ENCODE data around the gene MKLN1.
"Not testable (repeated sequence)": the region's sequence is repeated elsewhere in the genome, so short reads cannot be mapped to it uniquely, and the experiment has no call there.

MKLN1 gene

GRCh38 chr7:131501930-131502685 is 174.4 kb downstream of the MKLN1 start:
- no peak for DNase-seq (ENCODE audit: low read depth)

DNA sequence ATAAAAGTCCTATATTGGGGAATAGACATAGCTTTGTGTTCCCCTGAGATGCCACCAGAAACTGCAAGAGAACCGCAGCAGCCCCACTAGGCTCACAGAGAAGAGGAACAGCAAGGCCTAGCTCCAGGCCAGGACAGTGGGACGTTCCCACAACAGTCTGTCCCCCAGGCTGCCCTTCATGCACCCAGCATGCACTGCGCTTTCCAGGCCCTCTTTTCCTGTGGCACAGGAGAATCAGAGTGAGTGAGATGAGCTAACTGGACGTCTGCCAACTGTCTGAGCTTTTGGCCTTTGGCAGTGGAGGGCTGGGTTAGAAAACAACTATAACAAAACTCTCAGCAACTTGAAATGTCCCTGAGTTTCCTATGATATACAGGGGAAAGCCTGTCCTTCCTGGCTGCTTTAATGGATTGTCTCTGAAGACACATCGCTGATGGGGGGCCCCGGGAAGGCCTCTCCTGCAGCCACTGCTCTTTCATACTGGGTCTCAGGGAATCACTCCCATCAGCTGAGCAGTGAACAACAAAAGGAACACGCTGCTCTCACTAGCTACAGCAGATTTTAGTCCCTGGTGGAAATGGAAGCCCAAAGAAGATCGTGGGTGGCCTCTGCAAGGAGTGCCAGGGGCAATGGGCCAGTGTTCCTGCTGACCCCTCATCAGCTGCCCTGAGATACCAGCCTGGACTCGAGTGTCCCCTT is 175.3 kb downstream of the MKLN1 start:
- DNase-seq (ENCODE audit: low read depth) = peak; percentile 84

GRCh38 chr7:131503639-131504038 is 176.0 kb downstream of the MKLN1 start:
- no peak for DNase-seq (ENCODE audit: low read depth)

GRCh38 chr7:131504157-131504899 is 176.7 kb downstream of the MKLN1 start:
- no peak for DNase-seq (ENCODE audit: low read depth)

- not testable (repeated sequence) for DNase-seq (ENCODE audit: low read depth)
These were observed 177.5 kb downstream of the MKLN1 start for GRCh38 chr7:131505037-131505620.

DNA sequence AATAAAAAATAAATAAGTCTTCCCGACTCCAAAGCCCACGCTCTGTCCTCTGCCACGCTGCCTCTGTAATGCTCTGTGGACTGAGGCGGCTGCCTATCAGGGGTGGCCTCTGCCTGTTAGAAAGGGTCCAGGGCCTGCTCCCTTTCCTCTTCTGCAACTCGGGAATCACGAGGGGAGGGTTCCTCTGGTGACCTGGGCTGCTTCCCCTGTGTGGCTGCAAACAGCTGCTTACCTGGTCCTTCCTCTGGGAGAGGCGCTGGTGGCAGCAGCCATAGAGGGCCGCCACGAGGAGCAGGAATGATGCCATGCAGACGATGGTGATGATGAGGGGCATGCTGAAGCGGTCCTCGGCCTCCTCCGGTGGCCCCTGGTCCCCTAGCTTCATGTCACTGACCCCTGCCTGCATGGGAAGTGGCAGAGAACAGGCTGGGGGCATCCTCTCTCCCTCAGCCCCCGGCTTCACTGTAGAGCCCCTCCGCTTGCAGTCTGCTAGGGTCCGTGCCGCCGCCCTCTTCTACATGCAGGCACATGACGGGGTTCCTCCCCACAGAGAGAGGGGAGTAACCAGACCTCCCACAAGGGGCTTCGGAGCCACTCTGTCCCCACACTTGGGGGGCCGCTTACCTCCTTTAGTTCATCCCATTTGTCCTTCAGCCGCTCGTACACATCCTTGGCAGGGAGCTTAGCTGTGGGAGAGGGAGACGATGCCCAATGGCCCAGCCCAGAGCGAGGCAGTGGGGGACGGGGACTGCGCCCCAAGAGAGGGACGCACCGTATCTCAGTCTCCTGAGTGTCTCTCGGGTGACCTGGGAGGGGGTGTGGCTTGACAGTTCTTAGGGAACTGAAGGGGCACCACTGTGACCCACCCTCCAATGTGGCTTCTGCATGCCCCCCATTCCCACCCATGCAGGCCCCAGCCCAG is 178.2 kb downstream of the MKLN1 start:
- no peak for DNase-seq (ENCODE audit: low read depth)

DNA sequence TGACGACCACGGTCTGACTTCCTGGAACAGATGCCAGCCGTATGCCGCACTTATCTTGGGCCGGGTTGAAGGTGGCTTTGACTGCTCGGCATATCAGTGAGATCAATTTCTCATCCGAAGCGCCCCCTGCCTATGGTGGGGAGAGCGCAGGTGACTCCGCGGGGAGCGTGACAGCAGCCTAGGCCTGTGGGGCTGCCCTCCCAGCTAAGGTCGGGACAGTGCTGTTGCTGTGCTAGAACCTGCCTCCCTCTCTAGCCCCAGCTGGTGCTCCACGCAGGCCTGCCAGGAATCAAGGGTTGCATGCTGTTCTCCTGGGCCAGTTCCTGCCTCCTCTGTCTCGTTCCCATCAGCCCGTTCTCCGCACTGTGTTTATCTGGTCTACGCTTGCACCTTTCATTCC is 178.9 kb downstream of the MKLN1 start:
- DNase-seq (ENCODE audit: low read depth) = no peak

DNA sequence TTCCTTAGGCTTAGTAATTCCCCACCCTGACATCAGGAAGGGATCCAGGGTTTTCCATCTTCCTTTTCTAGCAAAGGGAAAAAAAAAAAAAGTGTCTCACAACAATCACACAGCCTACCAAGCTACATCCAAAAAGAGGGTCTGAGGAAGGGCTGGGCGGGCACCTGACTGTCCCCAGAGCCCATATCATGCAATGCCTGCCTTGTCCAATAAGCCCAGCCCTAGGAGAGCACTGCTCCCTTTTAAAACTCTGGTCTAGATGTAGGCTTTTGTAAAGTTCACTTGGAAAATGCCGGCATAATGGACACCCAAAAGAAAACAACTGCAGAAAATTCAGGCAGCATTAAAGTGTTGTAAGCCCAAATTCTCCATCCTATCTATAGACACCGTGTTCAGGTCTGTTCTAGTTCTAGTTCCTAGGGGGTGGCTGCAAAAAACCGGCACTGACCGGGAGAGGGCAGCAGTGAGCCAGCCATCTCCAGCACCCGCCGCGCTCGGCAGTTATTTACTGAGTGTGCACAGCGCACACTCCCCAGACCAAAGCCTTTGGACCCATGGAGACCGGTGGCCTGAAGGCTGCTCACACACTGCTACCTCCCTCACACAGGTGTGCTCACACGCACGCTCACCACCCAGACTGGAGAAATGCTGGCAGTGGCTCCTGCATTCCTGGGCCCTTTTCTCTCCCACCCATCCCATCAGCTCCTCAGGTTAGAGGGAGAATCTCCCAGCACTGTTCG is 180.1 kb downstream of the MKLN1 start:
- DNase-seq (ENCODE audit: low read depth) = peak; percentile 77

DNA sequence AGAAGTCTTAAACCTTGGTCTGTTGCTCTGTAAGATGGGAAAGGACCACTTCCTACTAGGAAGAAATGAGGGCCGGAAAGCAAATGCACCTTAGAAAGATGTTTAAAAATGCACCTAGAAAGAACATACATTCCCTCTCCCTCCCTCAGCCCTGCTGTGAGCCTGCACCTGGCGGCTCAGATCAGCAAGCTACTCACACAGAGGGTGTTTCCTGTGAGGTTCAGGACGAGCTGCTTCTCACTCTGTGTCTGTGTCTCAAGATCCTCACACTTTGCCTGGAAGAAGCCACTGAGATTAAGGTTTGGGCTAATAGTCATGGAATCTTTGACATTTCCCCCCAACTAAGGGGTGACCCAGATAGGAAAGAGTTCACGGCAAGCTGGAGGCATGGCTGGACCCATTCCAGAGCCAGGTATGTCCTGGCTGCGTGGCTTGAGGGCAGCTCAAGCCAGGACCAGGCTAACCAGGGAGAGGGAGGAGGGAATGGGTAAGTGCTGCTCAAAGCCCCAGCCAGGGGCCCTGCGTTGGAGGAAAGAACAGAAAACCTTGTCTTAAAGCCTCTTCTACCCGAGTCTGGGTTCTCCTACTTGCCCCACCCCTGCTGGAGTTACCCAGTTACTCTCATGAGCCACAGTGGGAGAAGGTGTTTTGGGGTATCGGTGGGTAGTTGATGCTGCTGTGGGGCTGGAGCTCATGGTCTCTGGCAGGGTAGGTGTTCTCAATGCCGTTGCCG is 181.2 kb downstream of the MKLN1 start:
- DNase-seq (ENCODE audit: low read depth) = no peak

DNA sequence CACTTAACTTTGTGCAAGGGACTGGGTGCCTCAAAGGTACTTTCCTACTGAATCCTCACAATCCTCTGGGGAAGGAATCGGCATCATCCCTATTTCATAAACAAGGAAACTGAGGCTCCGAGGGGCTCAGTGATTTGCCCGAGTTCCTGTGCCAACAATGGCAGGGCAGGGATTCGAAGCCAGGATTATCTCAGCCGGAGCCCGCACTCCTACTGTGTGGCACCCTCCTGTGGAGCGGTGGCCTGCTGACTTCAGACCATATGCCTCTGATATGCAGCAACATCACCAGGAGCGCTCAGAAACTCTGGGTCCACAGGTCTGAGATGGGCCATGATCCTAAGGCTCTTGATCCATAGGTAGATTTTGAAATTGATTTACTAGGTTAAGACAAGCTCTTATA is 182.1 kb downstream of the MKLN1 start:
- DNase-seq (ENCODE audit: low read depth) = no peak

DNA sequence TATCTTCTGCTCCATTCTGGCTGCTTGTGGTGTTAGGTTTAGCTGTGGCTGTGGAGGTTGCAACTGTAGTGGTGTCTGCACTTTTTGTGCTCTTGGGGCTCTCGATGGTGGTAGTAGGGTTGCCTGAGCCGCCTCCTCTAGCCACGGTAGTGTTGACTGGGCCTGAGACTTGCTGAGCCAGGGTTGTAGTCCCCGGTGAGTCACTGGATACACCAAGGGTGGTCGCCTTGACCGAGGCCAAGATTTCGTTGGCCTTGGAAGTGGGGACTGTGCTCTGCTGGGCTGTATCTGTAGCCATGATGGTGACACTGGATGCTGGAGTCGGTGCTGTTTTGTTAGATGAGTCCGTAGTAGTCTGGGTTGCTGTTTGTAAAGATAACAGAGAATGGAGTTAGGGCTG is 183.4 kb downstream of the MKLN1 start:
- DNase-seq (ENCODE audit: low read depth) = no peak

GRCh38 chr7:131511774-131512535 is 184.3 kb downstream of the MKLN1 start:
- no peak for DNase-seq (ENCODE audit: low read depth)

- peak; percentile 85 for DNase-seq (ENCODE audit: low read depth)
These were observed 185.8 kb downstream of the MKLN1 start for GRCh38 chr7:131513245-131514061.

- not testable (repeated sequence) for DNase-seq (ENCODE audit: low read depth)
These were observed 187.8 kb downstream of the MKLN1 start for GRCh38 chr7:131515471-131515870.

DNA sequence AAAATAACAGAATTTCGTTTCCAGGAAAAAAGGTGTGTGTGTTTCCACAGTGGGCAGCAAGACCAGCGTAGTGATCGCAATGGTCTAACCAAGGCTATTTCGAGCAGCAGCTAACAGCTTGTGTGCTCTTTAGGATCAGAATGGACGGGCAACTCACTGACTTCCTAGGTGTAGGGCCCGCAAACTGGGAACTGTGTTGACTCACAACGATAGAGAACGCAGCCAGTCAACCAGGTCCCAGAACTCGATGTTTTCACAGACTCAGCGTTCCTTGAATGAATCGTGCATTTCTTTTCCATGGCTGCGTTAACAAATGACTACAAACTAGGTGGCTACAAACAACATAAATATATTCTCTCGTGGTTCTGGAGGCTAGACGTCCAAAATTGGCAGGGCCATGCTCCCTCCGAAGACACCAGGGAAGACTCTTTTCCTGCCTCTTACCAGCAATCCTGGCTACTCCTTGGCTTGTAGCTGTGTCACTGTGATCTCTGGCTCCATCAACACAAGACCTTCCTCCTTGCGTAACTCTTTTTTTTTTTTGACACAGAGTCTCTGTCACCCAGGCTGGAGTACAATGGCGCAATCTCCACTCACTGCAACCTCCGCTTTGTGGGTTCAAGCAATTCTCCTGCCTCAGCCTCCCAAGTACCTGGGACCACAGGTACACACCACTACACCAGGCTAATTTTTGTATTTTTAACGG is 189.7 kb downstream of the MKLN1 start:
- DNase-seq (ENCODE audit: low read depth) = no peak

GRCh38 chr7:131518626-131519025 is 190.9 kb downstream of the MKLN1 start:
- no peak for DNase-seq (ENCODE audit: low read depth)

GRCh38 chr7:131521651-131522163 is 194.0 kb downstream of the MKLN1 start:
- peak; percentile 38 for DNase-seq (ENCODE audit: low read depth)

All from EH (cell line).